Loucy (cell line): ENCODE data around the gene GAPDH.
A peak's percentile ranks its signal among the peaks of the same experiment; 100 is the strongest.
"Not testable (repeated sequence)": the region's sequence is repeated elsewhere in the genome, so short reads cannot be mapped to it uniquely, and the experiment has no call there.

Experiments used
- H2AFZ ChIP-seq: fragments of 200-600 bp; sonication (generic); 2 replicates; pipeline ENCODE4 v1.6.0; 2016; ENCODE audit warnings: antibody characterized with exemption, mild to moderate bottlenecking, low read length, moderate library complexity
- H3F3A ChIP-seq: fragments of 200-600 bp; 2 replicates; pipeline ENCODE4 v1.6.0; 2016; ENCODE audit warnings: antibody characterized with exemption, low read depth, mild to moderate bottlenecking
- H3K27me3 ChIP-seq: fragments of 200-600 bp; sonication (generic); 2 replicates; pipeline ENCODE4 v1.6.1; 2014; ENCODE audit warnings: low read length, mild to moderate bottlenecking; ENCODE audit not compliant: insufficient read depth, poor library complexity, severe bottlenecking
- H3K36me3 ChIP-seq: fragments of 200-600 bp; sonication (generic); 2 replicates; pipeline ENCODE4 v1.6.1; 2016; ENCODE audit warnings: low read length; ENCODE audit not compliant: insufficient read depth
- H3K4me1 ChIP-seq: fragments of 200-600 bp; sonication (generic); 2 replicates; pipeline ENCODE4 v1.5.1; 2014; ENCODE audit warnings: low read length, mild to moderate bottlenecking; ENCODE audit not compliant: insufficient read depth, poor library complexity, severe bottlenecking
- H3K4me2 ChIP-seq: fragments of 200-600 bp; sonication (generic); 2 replicates; pipeline ENCODE4 v1.6.0; 2014; ENCODE audit warnings: antibody characterized with exemption, low read length, low read depth, mild to moderate bottlenecking; ENCODE audit not compliant: poor library complexity, severe bottlenecking
- H3K4me3 ChIP-seq: fragments of 200-600 bp; sonication (generic); 2 replicates; pipeline ENCODE4 v1.5.1; 2014; ENCODE audit warnings: low read length, mild to moderate bottlenecking, mixed read lengths; ENCODE audit not compliant: poor library complexity, severe bottlenecking
- H3K79me2 ChIP-seq: fragments of 200-600 bp; sonication (generic); 2 replicates; pipeline ENCODE4 v1.6.1; 2014; ENCODE audit warnings: low read length; ENCODE audit not compliant: insufficient read depth
- H3K9ac ChIP-seq: fragments of 200-600 bp; sonication (generic); 2 replicates; pipeline ENCODE4 v1.6.0; 2014; ENCODE audit warnings: mild to moderate bottlenecking, low read depth, low read length, moderate library complexity; ENCODE audit not compliant: poor library complexity, severe bottlenecking
- H3K9me2 ChIP-seq: fragments of 200-600 bp; sonication (generic); replicated peaks from 2 replicates; pipeline ENCODE4 v1.6.1; 2016; ENCODE audit warnings: low read depth, low read length, mixed read lengths
- H3K9me3 ChIP-seq: fragments of 200-600 bp; sonication (generic); 2 replicates; pipeline ENCODE4 v1.6.1; 2014; ENCODE audit warnings: mild to moderate bottlenecking, antibody characterized with exemption, low read length, low read depth; ENCODE audit not compliant: insufficient read depth
- H4K20me1 ChIP-seq: fragments of 200-600 bp; sonication (generic); 2 replicates; pipeline ENCODE4 v1.6.0; 2014; ENCODE audit warnings: antibody characterized with exemption, low read length, mild to moderate bottlenecking; ENCODE audit not compliant: insufficient read depth, poor library complexity, severe bottlenecking
- EZH2phosphoT487 ChIP-seq: fragments of 200-600 bp; IDR thresholded peaks from 2 replicates; pipeline ENCODE4 v1.6.1; 2018; ENCODE audit warnings: antibody characterized with exemption, mild to moderate bottlenecking, moderate library complexity, borderline replicate concordance
- TF ChIP-seq, protein P1 (sequence below): fragments of 200-600 bp; sonication (generic); conservative IDR thresholded peaks from 2 replicates; pipeline ENCODE4 v1.5.1; 2014; ENCODE audit warnings: mild to moderate bottlenecking, antibody characterized with exemption, low read length

GAPDH gene

DNA sequence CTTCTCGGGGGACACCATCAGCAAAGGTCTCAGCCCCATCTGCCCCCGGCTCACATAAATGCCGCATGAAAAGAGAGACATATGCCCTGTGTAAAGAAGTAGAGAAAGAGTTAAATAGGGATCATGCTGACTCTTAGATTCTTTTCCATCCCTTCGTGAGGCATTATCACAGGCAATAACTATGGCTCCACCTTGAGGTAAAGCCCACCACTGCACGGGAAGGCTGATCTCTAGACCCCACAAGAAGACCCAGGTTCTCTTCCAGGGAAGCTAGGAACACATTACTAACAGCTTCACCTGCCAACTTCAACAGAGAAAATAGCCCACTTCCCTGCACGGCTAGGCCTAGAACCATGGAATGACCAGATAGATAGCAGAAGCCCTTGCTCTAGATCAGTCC lies 47.9 kb downstream of the GAPDH start:
- TF ChIP-seq, protein P1, sequence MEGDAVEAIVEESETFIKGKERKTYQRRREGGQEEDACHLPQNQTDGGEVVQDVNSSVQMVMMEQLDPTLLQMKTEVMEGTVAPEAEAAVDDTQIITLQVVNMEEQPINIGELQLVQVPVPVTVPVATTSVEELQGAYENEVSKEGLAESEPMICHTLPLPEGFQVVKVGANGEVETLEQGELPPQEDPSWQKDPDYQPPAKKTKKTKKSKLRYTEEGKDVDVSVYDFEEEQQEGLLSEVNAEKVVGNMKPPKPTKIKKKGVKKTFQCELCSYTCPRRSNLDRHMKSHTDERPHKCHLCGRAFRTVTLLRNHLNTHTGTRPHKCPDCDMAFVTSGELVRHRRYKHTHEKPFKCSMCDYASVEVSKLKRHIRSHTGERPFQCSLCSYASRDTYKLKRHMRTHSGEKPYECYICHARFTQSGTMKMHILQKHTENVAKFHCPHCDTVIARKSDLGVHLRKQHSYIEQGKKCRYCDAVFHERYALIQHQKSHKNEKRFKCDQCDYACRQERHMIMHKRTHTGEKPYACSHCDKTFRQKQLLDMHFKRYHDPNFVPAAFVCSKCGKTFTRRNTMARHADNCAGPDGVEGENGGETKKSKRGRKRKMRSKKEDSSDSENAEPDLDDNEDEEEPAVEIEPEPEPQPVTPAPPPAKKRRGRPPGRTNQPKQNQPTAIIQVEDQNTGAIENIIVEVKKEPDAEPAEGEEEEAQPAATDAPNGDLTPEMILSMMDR, result peak; percentile 51
- no peak for TF ChIP-seq EZH2phosphoT487
- Histone ChIP-seq H3K9ac (no peak overlapping the region), H3K4me3 (no peak overlapping the region), H3K9me2 (no peaks in the 10 kb centered on the region), H3K79me2 (peaks cover 4% of the 10 kb centered on the region; the same call in 1 of the 2 replicates), H3K27me3 (no peaks in the 10 kb centered on the region), H3K4me1 (no peaks in the 10 kb centered on the region), H3F3A (no peaks in the 10 kb centered on the region), H3K4me2 (no peak overlapping the region), H3K36me3 (peaks cover 91% of the 10 kb centered on the region), H3K9me3 (no peaks in the 10 kb centered on the region), H2AFZ (no peak overlapping the region), H4K20me1 (peaks cover 34% of the 10 kb centered on the region)

DNA sequence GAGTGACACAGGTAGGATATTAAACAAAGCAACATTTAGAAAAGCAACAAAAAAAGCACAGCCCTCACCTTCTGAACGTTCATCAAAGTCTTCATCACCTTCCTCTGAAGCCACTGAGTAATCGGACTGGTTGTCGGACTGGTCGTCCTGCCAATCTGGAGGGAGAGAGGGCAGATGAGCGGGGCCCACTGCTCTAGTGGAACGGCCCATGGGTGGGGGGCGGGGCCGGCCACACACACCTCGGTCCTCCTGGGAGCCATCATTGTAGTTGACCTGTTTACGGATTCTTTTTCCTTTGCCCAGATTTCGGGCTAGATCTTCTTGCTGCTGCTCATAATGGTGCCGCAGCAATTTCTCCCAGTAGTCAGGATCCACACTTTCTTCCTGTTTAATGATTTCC lies 48.6 kb downstream of the GAPDH start:
- Histone ChIP-seq H3K4me2 (no peak overlapping the region), H3F3A (no peaks in the 10 kb centered on the region), H3K4me3 (no peak overlapping the region), H3K9me2 (no peaks in the 10 kb centered on the region), H3K79me2 (peaks cover 7% of the 10 kb centered on the region; the same call in 1 of the 2 replicates), H3K9ac (no peak overlapping the region), H3K36me3 (peaks cover 91% of the 10 kb centered on the region), H3K27me3 (no peaks in the 10 kb centered on the region), H4K20me1 (peaks cover 41% of the 10 kb centered on the region), H3K9me3 (no peaks in the 10 kb centered on the region), H3K4me1 (no peaks in the 10 kb centered on the region), H2AFZ (no peak overlapping the region)
- no peak for TF ChIP-seq EZH2phosphoT487
- TF ChIP-seq, protein P1, result no peak

DNA sequence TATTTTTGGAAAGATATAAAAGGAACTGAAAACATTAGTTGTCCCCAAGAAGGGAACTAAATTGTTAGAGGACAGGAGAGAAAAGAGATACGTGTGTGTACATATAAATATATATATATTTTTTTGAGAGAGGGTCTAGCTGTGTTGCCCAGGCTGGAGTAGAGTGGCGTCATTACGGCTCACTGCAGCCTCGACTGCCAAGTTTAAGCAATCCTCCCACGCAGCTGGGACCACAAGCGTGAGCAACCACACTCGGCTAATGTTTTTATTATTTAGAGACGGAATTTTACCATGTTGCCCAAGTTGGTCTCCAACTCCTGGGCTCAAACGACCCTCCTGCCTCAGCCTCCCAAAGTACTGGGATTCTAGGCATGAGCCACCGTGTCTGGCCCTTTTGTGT lies 50.0 kb downstream of the GAPDH start:
- TF ChIP-seq EZH2phosphoT487, result no peak
- TF ChIP-seq, protein P1, result no peak
- Histone ChIP-seq H3K4me3 (no peak overlapping the region), H3K4me1 (no peaks in the 10 kb centered on the region), H3K79me2 (peaks cover 17% of the 10 kb centered on the region; the same call in 1 of the 2 replicates), H3K27me3 (no peaks in the 10 kb centered on the region), H4K20me1 (peaks cover 47% of the 10 kb centered on the region), H3K9me3 (no peaks in the 10 kb centered on the region), H3K9me2 (no peaks in the 10 kb centered on the region), H3K36me3 (peaks cover 90% of the 10 kb centered on the region), H3K9ac (no peak overlapping the region), H3F3A (no peaks in the 10 kb centered on the region), H2AFZ (no peak overlapping the region), H3K4me2 (no peak overlapping the region)

DNA sequence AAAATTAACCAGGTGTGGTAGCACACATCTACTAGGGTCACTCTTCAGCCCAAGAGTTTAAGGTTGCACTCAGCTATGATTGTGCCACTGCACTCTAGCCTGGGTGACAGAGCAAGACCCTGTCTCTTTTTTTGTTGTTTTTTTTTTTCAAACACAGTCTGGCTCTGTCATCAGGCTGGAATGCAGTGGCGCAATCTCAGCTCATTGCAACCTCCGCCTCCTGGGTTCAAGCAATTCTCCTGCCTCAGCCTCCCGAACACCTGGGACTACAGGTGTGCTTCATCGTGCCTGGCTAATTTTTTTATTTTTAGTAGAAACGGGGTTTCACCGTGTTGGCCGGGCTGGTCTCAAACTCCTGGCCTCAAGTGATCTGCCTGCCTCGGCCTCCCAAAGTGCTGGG lies 52.3 kb downstream of the GAPDH start:
- not testable (repeated sequence) for H3K9me2 ChIP-seq, H3K9ac ChIP-seq, H3K27me3 ChIP-seq, H3F3A ChIP-seq, H3K4me1 ChIP-seq, H3K4me3 ChIP-seq, H3K9me3 ChIP-seq, H3K4me2 ChIP-seq, H2AFZ ChIP-seq
- H4K20me1 ChIP-seq, result peaks cover 56% of the 10 kb centered on the region
- peaks cover 18% of the 10 kb centered on the region; the same call in 1 of the 2 replicates for H3K79me2 ChIP-seq
- peaks cover 93% of the 10 kb centered on the region for H3K36me3 ChIP-seq
